NCI-H774 (cell line): ENCODE results near the gene GRAMD2B.
"Not testable (repeated sequence)": the region's sequence is repeated elsewhere in the genome, so short reads cannot be mapped to it uniquely, and the experiment has no call there.

Source experiments
- DNase-seq: peaks from one replicate; lab custom pipeline; 2025; lab: John Stamatoyannopoulos, UW

Gene GRAMD2B

GRCh38 chr5:126450346-126450745, 27.1 kb downstream of the GRAMD2B start:
- no peak for DNase-seq

GRCh38 chr5:126450907-126451306, 27.7 kb downstream of the GRAMD2B start:
- DNase-seq: no peak

- DNase-seq: no peak
Observed at GRCh38 chr5:126452477-126452876, 29.3 kb downstream of the GRAMD2B start.

- no peak for DNase-seq
Observed at GRCh38 chr5:126454081-126454480, 30.9 kb downstream of the GRAMD2B start.

GRCh38 chr5:126454535-126454934, 31.3 kb downstream of the GRAMD2B start:
- DNase-seq: no peak

- no peak for DNase-seq
Observed at GRCh38 chr5:126455264-126455663, 32.1 kb downstream of the GRAMD2B start.

GRCh38 chr5:126455728-126456127, 32.5 kb downstream of the GRAMD2B start:
- no peak for DNase-seq

GRCh38 chr5:126456217-126456820, 33.1 kb downstream of the GRAMD2B start:
- DNase-seq: no peak

GRCh38 chr5:126460459-126460858, 37.2 kb downstream of the GRAMD2B start:
- DNase-seq: no peak

GRCh38 chr5:126460977-126461376, 37.8 kb downstream of the GRAMD2B start:
- DNase-seq: no peak

GRCh38 chr5:126461838-126462237, 38.6 kb downstream of the GRAMD2B start:
- no peak for DNase-seq

GRCh38 chr5:126462239-126463014, 39.2 kb downstream of the GRAMD2B start:
- DNase-seq: no peak

- no peak for DNase-seq
Observed at GRCh38 chr5:126464016-126464415, 40.8 kb downstream of the GRAMD2B start.

- DNase-seq: peak; percentile 79
Observed at GRCh38 chr5:126464959-126465358, 41.8 kb downstream of the GRAMD2B start.

- no peak for DNase-seq
Observed at GRCh38 chr5:126468091-126468490, 44.9 kb downstream of the GRAMD2B start.

GRCh38 chr5:126469536-126470316, 46.5 kb downstream of the GRAMD2B start:
- no peak for DNase-seq

- DNase-seq: not testable (repeated sequence)
Observed at GRCh38 chr5:126470529-126470928, 47.3 kb downstream of the GRAMD2B start.

- DNase-seq: no peak
Observed at GRCh38 chr5:126471247-126471646, 48.0 kb downstream of the GRAMD2B start.

- no peak for DNase-seq
Observed at GRCh38 chr5:126471875-126472537, 48.8 kb downstream of the GRAMD2B start.

- no peak for DNase-seq
Observed at GRCh38 chr5:126472538-126472889, 49.3 kb downstream of the GRAMD2B start.

- DNase-seq: no peak
Observed at GRCh38 chr5:126477294-126478117, 54.3 kb downstream of the GRAMD2B start.

- no peak for DNase-seq
Observed at GRCh38 chr5:126479810-126480209, 56.6 kb downstream of the GRAMD2B start.
